Activated CD8-positive, alpha-beta memory T cell treated with anti-CD3 and anti-CD28 coated beads for 1 hour (primary cell): ENCODE measurements around the gene SSTR3.
A peak's percentile ranks its signal among the peaks of the same experiment; 100 is the strongest.
"Not testable (repeated sequence)": the region's sequence is repeated elsewhere in the genome, so short reads cannot be mapped to it uniquely, and the experiment has no call there.

ENCODE experiments used
- DNase-seq, 2 donors: peaks; one replicate each; pipeline ENCODE4 v3.0.0-alpha.2; 2020; ENCODE audit warnings: low read depth in 1 of 2; ENCODE audit errors: extremely low read depth in 1 of 2

Gene SSTR3

GRCh38 chr22:37212174-37212906 lies at the start of gene SSTR3:
SSTR3 (minus strand) TSS chr22:37212477; CDS start chr22:37207803, 4,674 bp downstream.
- DNase-seq = no peak

- DNase-seq = peak; percentile 33 to 40
These were observed 48.6 kb upstream of the SSTR3 start for GRCh38 chr22:37260901-37261336.

GRCh38 chr22:37260155-37260795 lies 48.0 kb upstream of the SSTR3 start:
- DNase-seq = no peak

- no peak for DNase-seq
These were observed 47.3 kb upstream of the SSTR3 start for GRCh38 chr22:37259540-37260029.

GRCh38 chr22:37258753-37259401 lies 46.6 kb upstream of the SSTR3 start:
- no peak for DNase-seq

- DNase-seq = no peak
These were observed 45.9 kb upstream of the SSTR3 start for GRCh38 chr22:37258005-37258752.

GRCh38 chr22:37256075-37256726 lies 43.9 kb upstream of the SSTR3 start:
- no peak for DNase-seq

GRCh38 chr22:37255558-37256006 lies 43.3 kb upstream of the SSTR3 start:
- no peak for DNase-seq

GRCh38 chr22:37254867-37255233 lies 42.6 kb upstream of the SSTR3 start:
- no peak for DNase-seq

GRCh38 chr22:37254209-37254866 lies 42.1 kb upstream of the SSTR3 start:
- no peak for DNase-seq

- no peak for DNase-seq
These were observed 40.9 kb upstream of the SSTR3 start for GRCh38 chr22:37253126-37253660.

GRCh38 chr22:37251836-37252235 lies 39.6 kb upstream of the SSTR3 start:
- not testable (repeated sequence) for DNase-seq

GRCh38 chr22:37249986-37250385 lies 37.7 kb upstream of the SSTR3 start:
- no peak for DNase-seq

- no peak for DNase-seq
These were observed 36.0 kb upstream of the SSTR3 start for GRCh38 chr22:37248251-37248650.

GRCh38 chr22:37245740-37246139 lies 33.5 kb upstream of the SSTR3 start:
- no peak for DNase-seq

GRCh38 chr22:37244922-37245722 lies 32.8 kb upstream of the SSTR3 start:
- DNase-seq = no peak

GRCh38 chr22:37244114-37244921 lies 32.0 kb upstream of the SSTR3 start, which contains the start of gene RAC2:
RAC2 (minus strand) TSS chr22:37244269; CDS start chr22:37244148, 121 bp downstream.
- DNase-seq = peak; percentile 80 to 86
